ENCODE results near the gene CLEC9A.

Gene CLEC9A

DNA sequence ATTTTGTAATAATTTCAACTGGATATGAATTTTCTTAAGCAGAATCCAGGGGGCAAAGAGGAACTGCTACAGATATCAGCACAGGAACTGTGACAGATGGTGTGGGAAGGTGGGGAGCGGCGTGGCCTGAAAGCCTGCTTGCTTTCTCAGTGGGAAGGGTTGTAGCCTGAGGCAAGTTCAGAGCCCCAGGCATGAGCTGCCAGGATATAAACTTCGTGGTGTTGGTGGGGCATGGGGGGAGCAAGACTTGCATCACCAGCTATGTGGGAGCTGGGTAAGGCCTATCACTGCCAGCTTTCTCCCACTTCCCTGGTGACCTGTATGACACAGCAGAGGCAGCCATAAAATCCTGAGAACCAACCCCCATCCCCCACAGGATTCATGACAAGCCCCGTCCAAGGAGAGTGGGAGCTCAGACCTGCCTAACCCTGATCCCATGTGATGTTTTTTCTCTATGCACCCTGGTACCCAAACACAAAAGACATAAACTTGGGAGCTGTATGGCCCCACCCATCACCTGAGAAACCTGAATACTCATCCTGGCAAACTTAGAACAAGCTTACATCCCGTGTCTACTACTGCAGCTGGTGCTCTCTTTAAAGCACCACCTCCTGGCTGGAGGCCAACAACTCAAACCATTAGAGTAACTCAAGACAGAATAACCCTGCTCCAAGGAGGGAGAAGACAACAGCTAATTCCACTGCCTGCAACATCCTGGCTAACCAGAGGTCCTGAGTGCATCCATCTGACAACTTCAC lies 51.8 kb downstream of the CLEC9A start:
- TF ChIP-seq GATA2 (IDR thresholded peaks at IDR 0.05; ENCODE audit: low read depth, low read length) (no peak), GATA3 (IDR thresholded peaks at IDR 0.05; ENCODE audit: low read depth, low read length) (no peak)

DNA sequence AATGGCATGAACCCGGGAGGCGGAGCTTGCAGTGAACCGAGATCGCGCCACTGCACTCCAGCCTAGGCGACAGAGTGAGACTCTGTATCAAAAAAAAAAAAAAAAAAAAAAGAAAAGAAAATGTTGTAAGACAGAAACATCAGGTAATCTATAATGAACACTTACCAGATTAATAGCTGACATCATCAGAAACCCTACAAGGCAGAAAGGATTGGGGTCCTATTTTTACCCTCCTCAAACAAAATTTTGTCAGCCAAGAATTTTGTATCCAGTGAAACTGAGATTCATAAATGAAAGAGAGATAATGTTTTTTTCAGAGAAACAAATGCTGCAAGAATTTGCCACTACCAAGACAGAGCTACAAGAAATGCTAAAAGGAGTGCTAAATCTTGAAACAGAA lies 54.3 kb downstream of the CLEC9A start:
- TF ChIP-seq GATA3 (IDR thresholded peaks at IDR 0.05; ENCODE audit: low read depth, low read length) (no peak), GATA2 (IDR thresholded peaks at IDR 0.05; ENCODE audit: low read depth, low read length) (no peak)

DNA sequence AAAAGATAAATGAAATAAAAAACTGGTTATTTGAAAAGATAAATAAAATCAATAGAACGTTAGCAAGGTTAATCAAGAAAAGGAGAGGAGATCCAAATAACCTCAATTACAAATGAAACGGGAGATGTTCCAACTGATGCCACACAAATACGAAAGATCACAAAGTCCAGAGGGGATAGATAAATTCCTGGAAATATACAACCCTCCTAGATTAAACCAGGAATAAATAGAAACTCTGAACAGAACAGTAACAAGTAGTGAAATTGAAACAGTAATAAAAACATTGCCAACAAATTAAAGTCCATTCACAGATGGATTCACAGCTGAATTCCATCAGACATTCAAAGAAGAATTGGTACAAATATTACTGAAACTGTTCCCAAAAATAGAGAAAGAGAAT lies 55.9 kb downstream of the CLEC9A start:
- TF ChIP-seq GATA2 (IDR thresholded peaks at IDR 0.05; ENCODE audit: low read depth, low read length), result no peak
- TF ChIP-seq GATA3 (IDR thresholded peaks at IDR 0.05; ENCODE audit: low read depth, low read length), result no peak

DNA sequence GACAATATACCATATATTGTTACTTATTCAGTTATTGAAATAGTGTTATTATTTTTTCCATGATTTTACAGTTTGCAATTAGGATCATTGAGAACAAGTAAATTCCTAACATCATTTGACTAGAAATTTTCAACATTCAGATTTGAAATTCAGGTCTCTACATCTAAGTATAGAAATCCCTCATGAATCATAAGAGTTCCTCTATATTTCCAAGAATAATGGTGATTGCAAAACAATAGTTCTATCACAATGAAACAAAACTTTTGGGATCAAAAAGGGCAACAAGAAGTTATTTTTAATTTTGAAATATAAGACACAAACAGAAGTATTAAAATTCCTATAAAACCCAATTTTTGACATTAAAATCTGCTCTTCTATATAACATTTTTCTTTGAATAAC lies 57.5 kb downstream of the CLEC9A start:
- TF ChIP-seq GATA3 (IDR thresholded peaks at IDR 0.05; ENCODE audit: low read depth, low read length) (no peak), GATA2 (IDR thresholded peaks at IDR 0.05; ENCODE audit: low read depth, low read length) (no peak)

DNA sequence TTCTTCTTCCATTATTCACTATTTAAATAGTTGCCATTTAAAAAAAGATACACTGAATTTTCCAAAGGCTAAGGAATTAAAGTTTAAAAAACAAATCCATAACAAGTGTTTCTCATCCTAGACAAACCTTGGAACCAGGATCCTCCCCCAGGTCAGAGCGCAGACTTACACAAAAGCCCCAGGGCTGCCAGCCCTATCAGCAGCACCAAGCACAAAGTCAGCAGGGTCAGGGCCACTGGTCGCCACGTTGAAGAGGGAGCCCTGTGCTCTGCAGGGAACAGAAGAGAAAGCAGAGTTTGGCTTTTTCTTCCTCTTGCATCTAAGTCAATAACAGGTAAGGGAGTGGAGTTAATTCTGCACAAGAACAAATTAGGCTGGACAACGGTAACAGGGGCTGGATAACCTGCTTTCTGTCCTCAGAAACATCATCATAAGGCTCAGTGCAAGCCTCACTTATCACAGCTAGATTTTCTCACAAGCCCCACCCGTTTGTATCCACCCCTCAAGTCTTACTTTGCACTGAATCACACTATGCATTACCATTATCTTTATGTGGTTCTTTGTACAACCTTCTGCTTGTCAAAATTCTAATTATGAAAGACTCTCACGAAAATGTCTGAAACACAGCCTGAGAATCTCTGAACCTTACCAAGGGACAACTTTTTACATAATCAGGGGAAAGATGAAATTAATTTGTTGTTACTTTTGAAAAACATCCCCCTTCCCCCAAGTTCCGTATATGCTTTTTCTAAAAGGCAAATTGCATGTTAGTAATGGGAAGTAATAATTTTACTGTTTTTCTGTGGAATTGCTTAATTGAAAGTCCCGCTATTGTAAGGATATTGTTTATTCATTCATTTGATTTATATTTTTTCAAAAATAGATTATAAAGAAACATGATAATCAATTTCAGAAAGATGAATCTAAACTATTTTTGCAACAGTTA lies 58.7 kb downstream of the CLEC9A start:
- no peak for TF ChIP-seq GATA3 (IDR thresholded peaks at IDR 0.05; ENCODE audit: low read depth, low read length)
- no peak for TF ChIP-seq GATA2 (IDR thresholded peaks at IDR 0.05; ENCODE audit: low read depth, low read length)

DNA sequence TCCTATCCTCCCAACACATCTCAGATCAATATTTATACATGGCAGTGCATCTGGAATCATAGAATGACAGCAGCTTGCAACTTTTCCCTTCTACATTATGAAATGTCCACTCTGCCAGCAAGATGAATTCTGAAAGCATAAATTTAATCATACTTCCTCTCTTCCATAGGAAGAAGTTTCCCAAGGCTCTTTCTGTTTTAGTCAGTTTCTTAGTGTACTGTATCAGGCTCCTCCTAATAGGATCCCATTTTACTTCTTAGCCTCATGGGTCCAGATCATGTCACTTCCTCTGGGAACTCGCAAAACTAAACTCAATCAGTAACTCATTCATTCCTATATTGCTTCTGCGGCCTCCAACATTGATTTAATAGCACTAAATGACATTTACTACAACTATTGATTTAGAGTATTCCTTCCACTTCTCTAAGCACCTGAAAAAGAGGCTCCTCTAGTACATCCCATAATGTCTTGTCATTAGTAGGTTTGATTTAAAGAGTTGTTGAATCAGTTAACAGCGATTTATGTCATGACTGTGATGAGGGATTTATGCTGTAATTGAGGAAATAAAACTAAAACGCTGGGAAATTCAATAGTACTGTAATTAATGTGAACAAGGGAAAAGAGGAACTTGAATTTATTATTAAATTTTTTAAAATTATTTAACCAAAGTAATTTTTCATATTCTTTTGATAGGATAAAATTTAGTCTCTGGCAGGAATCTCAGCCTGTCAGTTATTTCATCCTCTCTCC lies 64.3 kb downstream of the CLEC9A start:
- no peak for TF ChIP-seq GATA2 (IDR thresholded peaks at IDR 0.05; ENCODE audit: low read depth, low read length)

DNA sequence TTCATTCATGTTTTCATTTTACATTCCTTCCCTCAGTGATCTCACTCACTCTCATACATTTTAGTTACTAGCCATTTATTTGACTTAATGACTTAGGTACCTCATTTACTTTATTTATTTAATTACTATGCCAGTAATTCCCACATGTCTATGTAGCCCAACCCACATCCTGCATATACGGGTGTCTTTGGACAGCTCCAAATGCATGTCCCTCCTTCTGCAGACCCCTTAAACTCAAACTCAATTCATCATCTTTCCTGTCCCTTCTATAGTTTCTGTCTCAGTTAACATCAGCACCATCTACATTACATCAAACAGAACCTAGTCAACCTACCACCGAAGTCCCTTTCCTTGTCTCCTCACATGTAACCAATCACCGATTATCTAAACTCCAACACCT lies 65.5 kb downstream of the CLEC9A start:
- TF ChIP-seq GATA2 (IDR thresholded peaks at IDR 0.05; ENCODE audit: low read depth, low read length), result no peak
- TF ChIP-seq GATA3 (IDR thresholded peaks at IDR 0.05; ENCODE audit: low read depth, low read length), result no peak

DNA sequence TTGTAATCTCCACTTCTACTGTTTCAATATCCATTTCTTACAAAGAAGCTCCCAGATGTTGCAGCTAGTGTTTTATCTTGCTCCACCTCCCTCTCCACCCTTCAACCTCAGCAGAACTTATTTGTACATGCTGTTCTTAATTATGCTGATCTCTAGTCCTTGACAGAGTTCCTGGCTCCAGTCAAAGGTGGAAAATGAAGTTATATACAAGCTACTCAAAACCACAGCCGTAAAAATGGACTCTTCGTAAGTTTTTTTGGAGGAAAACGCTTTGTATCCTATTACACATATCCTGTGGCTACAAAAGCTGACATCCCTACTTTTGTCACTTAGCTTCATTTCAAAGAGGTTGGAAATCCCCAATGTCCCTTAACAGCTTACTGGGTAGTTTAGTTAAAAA lies 67.0 kb downstream of the CLEC9A start:
- TF ChIP-seq GATA3 (IDR thresholded peaks at IDR 0.05; ENCODE audit: low read depth, low read length) (no peak), GATA2 (IDR thresholded peaks at IDR 0.05; ENCODE audit: low read depth, low read length) (no peak)

DNA sequence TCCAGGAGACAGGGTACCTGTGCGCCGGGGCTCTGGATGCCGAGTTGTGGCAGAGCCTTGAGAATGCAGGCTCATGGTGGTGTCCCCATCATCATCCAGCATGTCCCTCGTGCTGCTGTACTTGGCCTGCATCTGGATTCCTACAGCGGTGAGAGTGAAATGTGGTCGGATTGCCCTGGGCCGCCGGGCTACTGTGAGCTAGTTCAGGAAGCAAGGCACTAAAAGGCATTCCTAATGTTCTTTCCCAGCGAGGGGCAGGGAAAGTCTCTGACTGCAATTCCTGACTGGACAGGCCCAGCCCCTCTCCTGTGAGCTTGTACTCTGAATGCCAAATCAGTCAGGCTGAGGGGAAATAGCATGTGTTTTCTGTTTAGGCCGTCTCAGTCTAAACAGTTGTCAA lies 68.3 kb downstream of the CLEC9A start, which contains the start of gene CLEC1A:
Gene CLEC1A (minus strand): TSS at position 195 of the 400 bp plus-strand sequence. CDS start 63 bp downstream, at position 132.
- TF ChIP-seq GATA3 (IDR thresholded peaks at IDR 0.05; ENCODE audit: low read depth, low read length) (no peak), GATA2 (IDR thresholded peaks at IDR 0.05; ENCODE audit: low read depth, low read length) (no peak)

DNA sequence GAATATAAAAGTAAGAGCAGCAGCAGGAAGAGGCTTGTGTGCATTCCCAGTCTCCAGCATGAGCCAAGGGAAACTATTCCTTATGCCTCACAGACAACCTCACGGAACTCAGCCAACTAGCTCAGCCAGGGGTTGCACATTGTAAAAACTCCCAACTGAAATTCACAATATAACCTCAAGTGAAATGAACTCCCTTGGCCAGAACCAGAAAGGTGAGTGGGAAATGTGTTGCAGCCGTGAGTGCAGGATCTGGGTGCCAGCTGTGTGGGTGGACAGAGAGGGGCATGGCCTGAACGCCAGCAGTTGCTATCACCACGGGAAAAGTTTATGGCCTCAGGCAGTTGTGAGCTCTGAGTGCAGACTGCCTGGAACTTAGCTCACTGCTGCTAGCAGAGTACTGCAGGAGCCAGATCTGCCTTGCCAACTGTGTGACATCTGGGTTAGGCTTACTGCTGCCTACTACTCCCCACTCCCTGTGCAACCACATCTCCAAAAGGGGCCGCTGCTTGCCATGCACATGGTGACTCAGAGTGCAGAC lies 70.6 kb downstream of the CLEC9A start:
- TF ChIP-seq GATA2 (IDR thresholded peaks at IDR 0.05; ENCODE audit: low read depth, low read length), result no peak
- TF ChIP-seq GATA3 (IDR thresholded peaks at IDR 0.05; ENCODE audit: low read depth, low read length), result no peak

DNA sequence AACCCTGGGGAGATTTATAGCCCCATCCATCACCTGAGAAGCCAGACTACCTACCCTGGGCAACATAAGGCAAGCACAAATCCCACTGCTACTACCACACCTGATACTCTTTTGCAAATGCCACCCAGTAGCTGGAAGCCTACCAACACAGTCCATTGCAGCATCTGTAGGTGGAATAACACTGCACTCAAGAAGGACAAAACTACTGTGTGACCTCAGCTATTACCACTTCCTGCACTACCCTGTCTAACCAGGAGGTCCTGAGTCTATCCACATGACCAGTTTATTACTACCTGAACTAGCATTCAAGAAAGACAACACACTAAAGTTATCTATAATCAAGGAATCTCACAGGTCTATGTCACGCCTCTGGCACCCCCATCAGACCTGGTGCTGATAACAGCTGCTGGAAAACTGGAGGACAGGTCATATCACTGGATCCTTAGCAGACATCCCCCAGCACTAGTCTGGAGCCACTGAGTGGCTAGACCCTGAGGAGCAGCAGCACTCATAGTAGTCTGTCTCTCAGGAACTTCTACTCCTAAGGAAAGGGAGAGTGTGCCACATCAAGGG lies 71.3 kb downstream of the CLEC9A start:
- no peak for TF ChIP-seq GATA2 (IDR thresholded peaks at IDR 0.05; ENCODE audit: low read depth, low read length)

DNA sequence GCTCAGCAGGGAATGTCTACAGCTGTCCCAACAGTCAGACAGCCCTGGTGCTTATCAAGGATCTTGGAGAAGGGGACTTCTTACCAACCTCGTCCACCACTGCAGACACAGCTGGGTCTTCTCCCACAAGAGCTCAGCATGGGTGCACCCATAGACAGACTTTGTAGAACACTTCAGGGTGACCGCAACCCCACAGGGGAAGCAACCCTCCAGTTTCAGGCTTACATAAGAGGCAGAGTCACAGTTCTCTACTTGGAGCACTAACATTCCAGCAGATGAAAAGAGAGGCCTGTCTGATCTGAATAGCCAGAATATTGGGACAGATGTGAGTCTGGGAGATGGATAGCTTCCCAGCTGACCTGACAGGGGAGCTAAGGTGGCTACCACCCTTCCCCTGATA lies 71.8 kb downstream of the CLEC9A start:
- no peak for TF ChIP-seq GATA2 (IDR thresholded peaks at IDR 0.05; ENCODE audit: low read depth, low read length)
- TF ChIP-seq GATA3 (IDR thresholded peaks at IDR 0.05; ENCODE audit: low read depth, low read length), result no peak

DNA sequence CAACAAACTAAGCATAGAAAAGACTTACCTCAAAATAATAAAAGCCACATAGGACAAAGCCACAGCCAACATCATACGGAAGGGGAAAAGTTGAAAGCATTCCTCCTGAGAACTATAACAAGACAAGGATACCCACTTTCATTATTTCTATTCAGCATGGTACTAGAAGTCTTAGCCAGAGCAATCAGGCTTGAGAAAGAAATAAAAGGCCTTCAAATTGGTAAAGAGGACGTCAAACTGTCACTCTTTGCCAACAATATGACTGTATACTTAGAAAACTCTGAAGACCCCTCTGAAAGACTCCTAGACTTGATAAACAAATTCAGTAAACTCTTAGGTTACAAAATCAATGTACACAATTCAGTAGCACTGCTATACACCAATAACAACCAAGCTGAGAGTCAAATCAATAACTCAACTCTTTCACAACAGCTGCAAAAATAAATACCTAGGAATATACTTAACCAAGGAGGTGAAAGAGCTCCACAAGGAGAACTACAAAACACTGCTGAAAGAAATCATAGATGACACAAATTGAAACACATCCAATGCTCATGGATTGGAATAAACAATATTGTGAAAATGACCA lies 79.9 kb downstream of the CLEC9A start:
- TF ChIP-seq GATA3 (IDR thresholded peaks at IDR 0.05; ENCODE audit: low read depth, low read length) (no peak), GATA2 (IDR thresholded peaks at IDR 0.05; ENCODE audit: low read depth, low read length) (no peak)
